Measurements from ENCODE around the gene MAML1.

GRCh38 chr5:179783128-179783527, 50.5 kb downstream of the MAML1 start:
- TF ChIP-seq, protein P1, sequence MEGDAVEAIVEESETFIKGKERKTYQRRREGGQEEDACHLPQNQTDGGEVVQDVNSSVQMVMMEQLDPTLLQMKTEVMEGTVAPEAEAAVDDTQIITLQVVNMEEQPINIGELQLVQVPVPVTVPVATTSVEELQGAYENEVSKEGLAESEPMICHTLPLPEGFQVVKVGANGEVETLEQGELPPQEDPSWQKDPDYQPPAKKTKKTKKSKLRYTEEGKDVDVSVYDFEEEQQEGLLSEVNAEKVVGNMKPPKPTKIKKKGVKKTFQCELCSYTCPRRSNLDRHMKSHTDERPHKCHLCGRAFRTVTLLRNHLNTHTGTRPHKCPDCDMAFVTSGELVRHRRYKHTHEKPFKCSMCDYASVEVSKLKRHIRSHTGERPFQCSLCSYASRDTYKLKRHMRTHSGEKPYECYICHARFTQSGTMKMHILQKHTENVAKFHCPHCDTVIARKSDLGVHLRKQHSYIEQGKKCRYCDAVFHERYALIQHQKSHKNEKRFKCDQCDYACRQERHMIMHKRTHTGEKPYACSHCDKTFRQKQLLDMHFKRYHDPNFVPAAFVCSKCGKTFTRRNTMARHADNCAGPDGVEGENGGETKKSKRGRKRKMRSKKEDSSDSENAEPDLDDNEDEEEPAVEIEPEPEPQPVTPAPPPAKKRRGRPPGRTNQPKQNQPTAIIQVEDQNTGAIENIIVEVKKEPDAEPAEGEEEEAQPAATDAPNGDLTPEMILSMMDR (IDR thresholded peaks at IDR 0.05; ENCODE audit: insufficient read depth, low read depth, low read length), result no peak
- no peak for TF ChIP-seq EZH2 (IDR thresholded peaks at IDR 0.05; ENCODE audit: insufficient read depth, low read length)

All from astrocyte (in vitro differentiated cells and primary cell).